Endodermal cell (in vitro differentiated cells): ENCODE measurements around the gene BAIAP2. TPM values are rescaled to one million over a fixed set of nuclear protein-coding genes. Genes with fewer than 3 reads are reported as not detected.

Source experiments
- DNase-seq: peaks from one replicate; pipeline ENCODE4 v3.0.0-alpha.2; 2017
- H3K27ac ChIP-seq: 2 replicates; pipeline ENCODE4 v1.5.1; 2013; ENCODE audit warnings: mild to moderate bottlenecking, low read depth, low read length, moderate library complexity
- H3K27me3 ChIP-seq: 2 replicates; pipeline ENCODE4 v1.6.1; 2013; ENCODE audit warnings: mild to moderate bottlenecking, low read length, moderate library complexity; ENCODE audit not compliant: insufficient read depth, control insufficient read depth, poor library complexity, severe bottlenecking
- H3K36me3 ChIP-seq: 2 replicates; pipeline ENCODE4 v1.7.0; 2013; ENCODE audit warnings: mild to moderate bottlenecking, low read length, moderate library complexity; ENCODE audit not compliant: control insufficient read depth, insufficient read depth
- H3K4me1 ChIP-seq: one replicate; pipeline ENCODE4 v1.7.0; 2013; ENCODE audit warnings: low read length; ENCODE audit not compliant: control insufficient read depth, insufficient read depth
- H3K4me3 ChIP-seq: 2 replicates; pipeline ENCODE4 v1.5.1; 2013; ENCODE audit warnings: mild to moderate bottlenecking, low read length, moderate library complexity
- H3K9ac ChIP-seq: 2 replicates; pipeline ENCODE4 v1.6.1; 2013; ENCODE audit warnings: mild to moderate bottlenecking, low read length, moderate library complexity; ENCODE audit not compliant: poor library complexity, severe bottlenecking; ENCODE audit errors: extremely low read depth
- H3K9me3 ChIP-seq: 2 replicates; pipeline ENCODE4 v1.6.1; 2013; ENCODE audit warnings: mild to moderate bottlenecking, low read length, moderate library complexity; ENCODE audit not compliant: control insufficient read depth
- H3K27ac Mint-ChIP-seq: 2 replicates; pipeline ENCODE4 v1.8.0; 2020; ENCODE audit warnings: mixed read lengths
- H3K27me3 Mint-ChIP-seq: 2 replicates; pipeline ENCODE4 v1.8.0; 2021; ENCODE audit warnings: mild to moderate bottlenecking, mixed read lengths; ENCODE audit not compliant: insufficient read depth
- H3K36me3 Mint-ChIP-seq: 2 replicates; pipeline ENCODE4 v1.8.0; 2020; ENCODE audit warnings: low read depth, mixed read lengths
- H3K4me1 Mint-ChIP-seq: 2 replicates; pipeline ENCODE4 v1.8.0; 2020; ENCODE audit warnings: mixed read lengths
- H3K4me3 Mint-ChIP-seq: 2 replicates; pipeline ENCODE4 v1.8.0; 2020; ENCODE audit warnings: mild to moderate bottlenecking, moderate library complexity, mixed read lengths
- H3K9me3 Mint-ChIP-seq: 2 replicates; pipeline ENCODE4 v1.8.0; 2020; ENCODE audit warnings: mild to moderate bottlenecking, mixed read lengths
- CTCF ChIP-seq: fragments of 200-600 bp; sonication (generic); conservative IDR thresholded peaks from 2 replicates; pipeline ENCODE4 v1.5.0; 2021; ENCODE audit warnings: antibody characterized with exemption, mild to moderate bottlenecking
- WGBS, 2 experiments: methylation state at CpG; one replicate each; pipeline versions ENCODE4 v1.1.5 to v1.1.7; 2013; ENCODE audit warnings: missing lambda C conversion rate in 2 of 2, mixed read lengths in 1 of 2; ENCODE audit not compliant: insufficient coverage in 1 of 2, insufficient read length in 1 of 2; 5-methylcytosine and 5-hydroxymethylcytosine counted together
- total RNA-seq, 2 donors: library from RNA; stranded (reverse); fragmentation: NEBNext Ultra II Directional in 1 of 2; extraction: Animal tissue kit (Norgen Biotek cat#: 25700) in 1 of 2; gene quantifications; 2 replicates in 1 of 2; 3 replicates in 1 of 2; pipeline ENCODE4 v1.2.1, GENCODE V29; 2021

The BAIAP2 gene
- total RNA-seq, 2 donors from 2014 or later: 24.9 to 32.7 TPM

GRCh38 chr17:81009136-81009535 is 25.8 kb upstream of the BAIAP2 start:
- H3K27me3 ChIP-seq: peaks cover 40% of the 10 kb centered on the region
- peaks cover 29% of the 10 kb centered on the region for H3K9me3 ChIP-seq
- DNase-seq: no peak
- Mint-ChIP-seq H3K4me3 (no peak overlapping the region), H3K27ac (no peak overlapping the region), H3K9me3 (peaks cover 36% of the 10 kb centered on the region), H3K4me1 (peaks cover 9% of the 10 kb centered on the region), H3K27me3 (peaks cover 45% of the 10 kb centered on the region), H3K36me3 (peaks cover 2% of the 10 kb centered on the region)
- no peaks in the 10 kb centered on the region for H3K4me1 ChIP-seq
- WGBS, 2 experiments: 87 to 91% methylated on average over 10 to 14 of the region's 14 CpGs
- no peaks in the 10 kb centered on the region for H3K36me3 ChIP-seq
- no peak overlapping the region for H3K9ac ChIP-seq
- H3K27ac ChIP-seq: no peak overlapping the region
- TF ChIP-seq CTCF: no peak
- H3K4me3 ChIP-seq: no peak overlapping the region

GRCh38 chr17:81010935-81011334 is 24.0 kb upstream of the BAIAP2 start:
- Histone ChIP-seq H3K27me3 (peaks cover 22% of the 10 kb centered on the region), H3K9me3 (peaks cover 29% of the 10 kb centered on the region), H3K4me1 (no peaks in the 10 kb centered on the region), H3K9ac (no peak overlapping the region), H3K4me3 (no peak overlapping the region), H3K27ac (no peak overlapping the region), H3K36me3 (no peaks in the 10 kb centered on the region)
- peaks cover 2% of the 10 kb centered on the region for H3K36me3 Mint-ChIP-seq
- H3K4me1 Mint-ChIP-seq: peaks cover 6% of the 10 kb centered on the region
- peaks cover 29% of the 10 kb centered on the region for H3K27me3 Mint-ChIP-seq
- TF ChIP-seq CTCF: no peak
- no peak overlapping the region for H3K4me3 Mint-ChIP-seq
- 95 to 100% methylated on average over 2 of the region's 2 CpGs for WGBS, 2 experiments
- H3K9me3 Mint-ChIP-seq: peaks cover 36% of the 10 kb centered on the region
- H3K27ac Mint-ChIP-seq: no peak overlapping the region
- no peak for DNase-seq

- DNase-seq: no peak
- Histone ChIP-seq H3K4me3 (no peak overlapping the region), H3K9me3 (peaks cover 37% of the 10 kb centered on the region), H3K27ac (no peak overlapping the region), H3K9ac (no peak overlapping the region), H3K36me3 (no peaks in the 10 kb centered on the region), H3K27me3 (peaks cover 13% of the 10 kb centered on the region), H3K4me1 (no peaks in the 10 kb centered on the region)
- no peak overlapping the region for H3K4me3 Mint-ChIP-seq
- no peak overlapping the region for H3K27ac Mint-ChIP-seq
- no peak for TF ChIP-seq CTCF
- H3K36me3 Mint-ChIP-seq: peaks cover 2% of the 10 kb centered on the region
- peaks cover 20% of the 10 kb centered on the region for H3K27me3 Mint-ChIP-seq
- 71 to 91% methylated on average over 1 to 3 of the region's 3 CpGs for WGBS, 2 experiments
- peaks cover 6% of the 10 kb centered on the region for H3K4me1 Mint-ChIP-seq
- peaks cover 43% of the 10 kb centered on the region for H3K9me3 Mint-ChIP-seq
Measured at GRCh38 chr17:81011951-81012350, 23.0 kb upstream of the BAIAP2 start.
